A549 treated with AZD9567 at 1 μM for 4 hours (cell line): Measurements from ENCODE around the gene HTR2B. TPM values are rescaled to one million over a fixed set of nuclear protein-coding genes. Genes with fewer than 3 reads are reported as not detected.

Source experiments
- total RNA-seq: library from RNA; stranded (reverse); fragments of 200-300 nt; extraction: Qiagen RNA extraction; gene quantifications from 5 replicates; pipeline ENCODE4 v1.2.3, GENCODE V29; 2022; ENCODE audit not compliant: insufficient read depth

Gene HTR2B
- total RNA-seq = not detected in 5 replicates

GRCh38 chr2:231124838-231125568 is at the start of gene HTR2B:
Gene HTR2B (minus strand): TSS chr2:231125042. CDS start chr2:231123764, 1,278 bp downstream.

Other genes with a start within 250 kb of the HTR2B start
- not detected in 5 replicates for gene GPR55, start 199.8 kb downstream of the HTR2B start, total RNA-seq
- not detected in 5 replicates for gene SPATA3, start 128.9 kb downstream of the HTR2B start, total RNA-seq
- 5.8 to 8.3 TPM (median 6.9 TPM) in 5 replicates for gene C2orf72, start 87.5 kb downstream of the HTR2B start, total RNA-seq
- 102 to 115 TPM (median 107 TPM) in 5 replicates for gene PSMD1, start 68.2 kb downstream of the HTR2B start, total RNA-seq
- gene ARMC9, start 73.6 kb upstream of the HTR2B start, total RNA-seq = 11.9 to 15.5 TPM (median 14.4 TPM) in 5 replicates